HepG2 (cell line): Measurements from ENCODE around the gene PTPRC. TPM values are rescaled to one million over a fixed set of nuclear protein-coding genes. Genes with fewer than 3 reads are reported as not detected.

Experiments used
- ATAC-seq: fragments of 200-7000 bp; cut with Tn5 transposase; 3 replicates; pipeline ENCODE4 v1.9.1; 2020; ENCODE audit warnings: mild to moderate bottlenecking, moderate library complexity
- BruUV-seq: library from RNA; stranded (reverse); fragments of 400-500 nt; replicated peaks from 2 replicates; lab custom pipeline; 2021; lab: Mats Ljungman, UMichigan
- CTCF ChIA-PET: fragments of 300-600 bp; formaldehyde crosslinking; extraction: SDS; loops from one replicate; lab custom pipeline; 2021; ENCODE audit warnings: low total read pairs, inconsistent platforms, low intra/inter-chr PET ratio; lab: Yijun Ruan, JAX
- POLR2A ChIA-PET: fragments of 350-600 bp; sonication (Branson Sonifier 250); formaldehyde crosslinking; loops from one replicate; lab custom pipeline; 2020; ENCODE audit warnings: antibody characterized with exemption, inconsistent platforms; lab: Yijun Ruan, JAX
- DNase-seq: peaks from one replicate; pipeline ENCODE4 v3.0.0-alpha.2; 2015; ENCODE audit warnings: low spot score
- FAIRE-seq: peaks from 3 replicates; lab custom pipeline; 2011; peaks lifted over from hg19 to GRCh38; lab: Jason Lieb, UNC
- H2AFZ ChIP-seq: one replicate; pipeline ENCODE4 v1.6.1; 2011; ENCODE audit warnings: low read length, inconsistent platforms
- H3K27ac ChIP-seq: fragments of 300-600 bp; 3 replicates; pipeline ENCODE4 v1.8.0; 2011; ENCODE audit warnings: mixed run types, mild to moderate bottlenecking, mixed read lengths, low read length, inconsistent platforms; ENCODE audit not compliant: insufficient read depth; ENCODE audit errors: extremely low read length
- H3K27me3 ChIP-seq, 2 experiments: fragments of 200-600 bp in 1 of 2; 2 replicates in 1 of 2; 3 replicates in 1 of 2; pipeline versions ENCODE4 v1.6.0 to v1.8.0; 2011; ENCODE audit warnings: low read length in 2 of 2, mild to moderate bottlenecking in 2 of 2, moderate library complexity in 2 of 2, inconsistent platforms in 1 of 2; ENCODE audit not compliant: insufficient read depth in 2 of 2, control insufficient read depth in 1 of 2
- H3K36me3 ChIP-seq, 2 experiments: fragments of 200-600 bp in 1 of 2; replicated peaks in 1 of 2; 2 replicates in 1 of 2; 3 replicates in 1 of 2; pipeline versions ENCODE4 v1.5.1 to v1.8.0; 2011; ENCODE audit warnings: low read length in 2 of 2, inconsistent platforms in 1 of 2; ENCODE audit not compliant: insufficient read depth in 2 of 2, control insufficient read depth in 1 of 2
- H3K4me1 ChIP-seq: 2 replicates; pipeline ENCODE4 v1.5.1; 2012; ENCODE audit warnings: low read length, inconsistent platforms; ENCODE audit not compliant: insufficient read depth
- H3K4me2 ChIP-seq: 2 replicates; pipeline ENCODE4 v1.6.0; 2011; ENCODE audit warnings: low read depth, low read length, inconsistent platforms
- H3K4me3 ChIP-seq, 3 experiments: fragments of 200-600 bp in 1 of 3; sonication (generic), shearing (Covaris generic) in 1 of 3; replicated peaks in 1 of 3; 2 replicates each; pipeline ENCODE4 v1.5.1; 2011 to 2016; ENCODE audit warnings: low read length in 3 of 3, inconsistent platforms in 2 of 3, low read depth in 2 of 3, mild to moderate bottlenecking in 2 of 3, control low read depth in 1 of 3, mixed read lengths in 1 of 3; ENCODE audit not compliant: insufficient read depth in 1 of 3
- H3K79me2 ChIP-seq: one replicate; pipeline ENCODE4 v1.6.1; 2011; ENCODE audit warnings: low read length, inconsistent platforms; ENCODE audit not compliant: insufficient read depth
- H3K9ac ChIP-seq: 2 replicates; pipeline ENCODE4 v1.6.0; 2011; ENCODE audit warnings: mild to moderate bottlenecking, low read depth, low read length, inconsistent platforms; ENCODE audit not compliant: insufficient read depth
- H3K9me3 ChIP-seq: 2 replicates; pipeline ENCODE4 v1.5.1; 2012; ENCODE audit warnings: mild to moderate bottlenecking, low read length
- H4K20me1 ChIP-seq: 2 replicates; pipeline ENCODE4 v1.6.0; 2011; ENCODE audit warnings: inconsistent platforms, mild to moderate bottlenecking, low read length, moderate library complexity; ENCODE audit not compliant: insufficient read depth
- HNF1B ChIP-seq: sonication (generic); formaldehyde crosslinking; IDR thresholded peaks from 2 replicates; pipeline ENCODE4 v1.5.1; 2020; ENCODE audit warnings: mild to moderate bottlenecking, moderate library complexity, missing genetic modification reagents
- MAFF ChIP-seq: IDR thresholded peaks from 2 replicates; pipeline ENCODE4 v1.6.1; 2011; ENCODE audit warnings: low read depth, low read length, improper control_type of control experiment
- NCOR1 ChIP-seq: fragments of 200-600 bp; sonication (generic); IDR thresholded peaks from 2 replicates; pipeline ENCODE4 v1.7.0; 2017; ENCODE audit warnings: antibody characterized with exemption, low read length, borderline replicate concordance
- RARA ChIP-seq: IDR thresholded peaks from 2 replicates; pipeline ENCODE4 v1.6.1; 2016; ENCODE audit warnings: missing genetic modification reagents, missing compliant biosample characterization
- RXRB ChIP-seq: IDR thresholded peaks from 2 replicates; pipeline ENCODE4 v1.6.1; 2016; ENCODE audit warnings: borderline replicate concordance, missing genetic modification reagents, missing compliant biosample characterization
- SALL2 ChIP-seq: sonication (generic); formaldehyde crosslinking; IDR thresholded peaks from 2 replicates; pipeline ENCODE4 v1.8.1; 2023; ENCODE audit warnings: mild to moderate bottlenecking, missing genetic modification reagents, inconsistent platforms
- TBP ChIP-seq: sonication (generic); formaldehyde crosslinking; IDR thresholded peaks from 2 replicates; pipeline ENCODE4 v1.5.0; 2020; ENCODE audit warnings: missing genetic modification reagents
- TSC22D2 ChIP-seq: sonication (generic); formaldehyde crosslinking; IDR thresholded peaks from 2 replicates; pipeline ENCODE4 v1.5.1; 2020; ENCODE audit warnings: missing genetic modification reagents, mild to moderate bottlenecking, borderline replicate concordance
- ZNF24 ChIP-seq: fragments of 450-650 bp; IDR thresholded peaks from 2 replicates; pipeline ENCODE4 v1.6.1; 2017; ENCODE audit warnings: antibody characterized with exemption, mild to moderate bottlenecking
- ZNF441 ChIP-seq: sonication (generic); formaldehyde crosslinking; IDR thresholded peaks from 2 replicates; pipeline ENCODE4 v1.7.0; 2021; ENCODE audit warnings: missing genetic modification reagents, borderline replicate concordance
- ZNF530 ChIP-seq: sonication (generic); formaldehyde crosslinking; IDR thresholded peaks from 2 replicates; pipeline ENCODE4 v1.5.0; 2020; ENCODE audit warnings: low read depth, mild to moderate bottlenecking, missing genetic modification reagents
- ZNF747 ChIP-seq: sonication (generic); formaldehyde crosslinking; IDR thresholded peaks from 2 replicates; pipeline ENCODE4 v1.8.1; 2023; ENCODE audit warnings: missing genetic modification reagents, mild to moderate bottlenecking, borderline replicate concordance
- ZNF879 ChIP-seq: sonication (generic); formaldehyde crosslinking; IDR thresholded peaks from 2 replicates; pipeline ENCODE4 v1.8.1; 2023; ENCODE audit warnings: missing genetic modification reagents
- ZSCAN20 ChIP-seq: sonication (generic); formaldehyde crosslinking; IDR thresholded peaks from 2 replicates; pipeline ENCODE4 v1.4.0; 2020; ENCODE audit warnings: missing genetic modification reagents, mild to moderate bottlenecking, borderline replicate concordance
- WGBS: methylation state at CpG from one replicate; pipeline ENCODE4 v1.1.6; 2017; ENCODE audit warnings: low lambda C conversion rate; 5-methylcytosine and 5-hydroxymethylcytosine counted together
- in situ Hi-C: cut with HindIII; loops from 2 replicates; pipeline ENCODE4 v1.10.0; 2017; ENCODE audit warnings: low pct_unique_long_range_greater_than_20kb; ENCODE audit not compliant: extremely low pct_ligation_motif_present
- intact Hi-C: fragments of 100-400 bp; cut with micrococcal nuclease; formaldehyde crosslinking; loops from one replicate; pipeline ENCODE4 v1.10.0; 2022; ENCODE audit not compliant: unreplicated experiment
- polyA plus RNA-seq, 8 experiments: library from polyadenylated mRNA; depleted of rRNA in 3 of 8; stranded (reverse) in 7 of 8; unstranded in 1 of 8; fragments of >200 nt; fragmentation: Illumina TruSeq in 4 of 8; extraction: Trizol in 4 of 8; gene quantifications; 2 replicates each; pipeline versions ENCODE4 v1.2.1 to v1.2.3, GENCODE V29; 2011 to 2016; ENCODE audit warnings: low read depth in 4 of 8, missing spikeins in 1 of 8, mixed read lengths in 1 of 8; ENCODE audit not compliant: insufficient read depth in 1 of 8
- total RNA-seq, 5 experiments: library from RNA; depleted of rRNA; stranded (reverse); fragments of >200 nt; fragmentation: Illumina TruSeq; extraction: Trizol; gene quantifications; 2 replicates each; pipeline ENCODE4 v1.2.3, GENCODE V29; 2016; ENCODE audit warnings: low read depth in 1 of 5

Gene PTPRC
- total and polyA plus RNA-seq, 2 of the 13 experiments (the other 11 are each of a cell fraction or from before 2014, with no cell fraction given) = not detected

- no peak for ATAC-seq
- intact Hi-C loops = loop anchor here (10.0 kb wide), 1 partner anchor 217 kb away; no protein-coding TSS in a partner anchor
- ChIA-PET POLR2A (no interaction called here), CTCF (no interaction called here)
- 2% methylated on average over 7 of the region's 7 CpGs for WGBS
- no peaks in the 10 kb centered on the region for H3K27me3 ChIP-seq
- FAIRE-seq = no peak
- TF ChIP-seq NCOR1 (no peak), ZSCAN20 (CRISPR knock-in tag) (no peak), TSC22D2 (CRISPR knock-in tag) (no peak), MAFF (no peak), ZNF879 (CRISPR knock-in tag) (no peak), RARA (CRISPR knock-in tag) (no peak), RXRB (CRISPR knock-in tag) (no peak)
- no peak for DNase-seq
- H3K27ac ChIP-seq = no peak overlapping the region
- H3K4me3 ChIP-seq = no peak overlapping the region
- H4K20me1 ChIP-seq = no peaks in the 10 kb centered on the region
- no peaks in the 10 kb centered on the region for H3K4me1 ChIP-seq
- no TSS peak for BruUV-seq
- H3K36me3 ChIP-seq = no peaks in the 10 kb centered on the region
- H2AFZ ChIP-seq = no peak overlapping the region
- H3K9ac ChIP-seq = no peak overlapping the region
- no peaks in the 10 kb centered on the region for H3K79me2 ChIP-seq
- no peaks in the 10 kb centered on the region for H3K9me3 ChIP-seq
- in situ Hi-C loops = loop anchor here (25.0 kb wide), 1 partner anchor 595 kb away; no protein-coding TSS in a partner anchor
- H3K4me2 ChIP-seq = no peak overlapping the region
Observed at GRCh38 chr1:198681831-198682759, 43.3 kb downstream of the PTPRC start.

GRCh38 chr1:198682850-198683249 lies 44.0 kb downstream of the PTPRC start:
- Histone ChIP-seq H3K27me3 (no peaks in the 10 kb centered on the region), H3K4me2 (no peak overlapping the region), H3K4me3 (no peak overlapping the region), H4K20me1 (no peaks in the 10 kb centered on the region)
- CTCF ChIA-PET = no interaction called here
- intact Hi-C loops = loop anchor here (10.0 kb wide), 1 partner anchor 218 kb away; no protein-coding TSS in a partner anchor
- TF ChIP-seq HNF1B (CRISPR knock-in tag) (no peak), ZNF441 (CRISPR knock-in tag) (no peak), TBP (no peak), ZNF747 (CRISPR knock-in tag) (no peak), SALL2 (CRISPR knock-in tag) (no peak), ZNF24 (no peak), ZNF530 (CRISPR knock-in tag) (no peak)
- TF ChIP-seq, all 625 proteins: peak for 0
- Histone ChIP-seq H3K79me2 (no peaks in the 10 kb centered on the region), H3K27ac (no peak overlapping the region), H3K9ac (no peak overlapping the region), H2AFZ (no peak overlapping the region), H3K4me1 (no peaks in the 10 kb centered on the region), H3K36me3 (no peaks in the 10 kb centered on the region), H3K9me3 (no peaks in the 10 kb centered on the region)
- ATAC-seq (no peak), DNase-seq (no peak), FAIRE-seq (no peak)
- WGBS = 0% methylated on average over 2 of the region's 2 CpGs
- POLR2A ChIA-PET = no interaction called here
- in situ Hi-C loops = loop anchor here (25.0 kb wide), 1 partner anchor 596 kb away; no protein-coding TSS in a partner anchor
- BruUV-seq = no TSS peak
